22Rv1 (cell line): Measurements from ENCODE around the gene MAPKAPK5.

Experiments
- ZFX ChIP-seq: fragments of 450-650 bp; IDR thresholded peaks from 2 replicates; pipeline ENCODE4 v1.6.1; 2017; ENCODE audit warnings: antibody characterized with exemption, borderline replicate concordance
- TF ChIP-seq, protein P1 (sequence below): fragments of 450-650 bp; IDR thresholded peaks from 2 replicates; pipeline ENCODE4 v1.5.1; 2017; ENCODE audit warnings: mild to moderate bottlenecking

DNA sequence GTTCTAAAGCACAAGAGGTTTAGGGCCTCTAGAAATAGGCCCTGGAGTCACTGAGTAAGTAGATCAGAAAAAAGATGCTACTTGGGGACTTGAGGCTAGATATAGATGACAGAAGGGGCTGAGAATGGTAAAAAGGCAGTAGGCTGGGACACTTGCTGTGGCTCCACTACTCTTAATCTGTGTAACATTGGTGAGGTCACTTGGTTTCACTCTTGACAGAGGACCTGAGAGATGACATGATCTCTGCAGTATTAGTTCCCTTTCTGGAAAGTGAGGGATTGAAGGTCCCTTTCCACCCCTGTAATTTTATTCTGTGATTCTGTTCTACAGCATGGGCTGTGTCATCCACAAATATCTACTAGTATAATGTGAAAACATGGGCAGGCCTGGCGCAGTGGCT is 39.7 kb downstream of the MAPKAPK5 start:
- TF ChIP-seq, protein P1, sequence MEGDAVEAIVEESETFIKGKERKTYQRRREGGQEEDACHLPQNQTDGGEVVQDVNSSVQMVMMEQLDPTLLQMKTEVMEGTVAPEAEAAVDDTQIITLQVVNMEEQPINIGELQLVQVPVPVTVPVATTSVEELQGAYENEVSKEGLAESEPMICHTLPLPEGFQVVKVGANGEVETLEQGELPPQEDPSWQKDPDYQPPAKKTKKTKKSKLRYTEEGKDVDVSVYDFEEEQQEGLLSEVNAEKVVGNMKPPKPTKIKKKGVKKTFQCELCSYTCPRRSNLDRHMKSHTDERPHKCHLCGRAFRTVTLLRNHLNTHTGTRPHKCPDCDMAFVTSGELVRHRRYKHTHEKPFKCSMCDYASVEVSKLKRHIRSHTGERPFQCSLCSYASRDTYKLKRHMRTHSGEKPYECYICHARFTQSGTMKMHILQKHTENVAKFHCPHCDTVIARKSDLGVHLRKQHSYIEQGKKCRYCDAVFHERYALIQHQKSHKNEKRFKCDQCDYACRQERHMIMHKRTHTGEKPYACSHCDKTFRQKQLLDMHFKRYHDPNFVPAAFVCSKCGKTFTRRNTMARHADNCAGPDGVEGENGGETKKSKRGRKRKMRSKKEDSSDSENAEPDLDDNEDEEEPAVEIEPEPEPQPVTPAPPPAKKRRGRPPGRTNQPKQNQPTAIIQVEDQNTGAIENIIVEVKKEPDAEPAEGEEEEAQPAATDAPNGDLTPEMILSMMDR, result no peak
- TF ChIP-seq ZFX, result no peak
